ENCODE measurements around the gene CASS4.

CASS4 gene

DNA sequence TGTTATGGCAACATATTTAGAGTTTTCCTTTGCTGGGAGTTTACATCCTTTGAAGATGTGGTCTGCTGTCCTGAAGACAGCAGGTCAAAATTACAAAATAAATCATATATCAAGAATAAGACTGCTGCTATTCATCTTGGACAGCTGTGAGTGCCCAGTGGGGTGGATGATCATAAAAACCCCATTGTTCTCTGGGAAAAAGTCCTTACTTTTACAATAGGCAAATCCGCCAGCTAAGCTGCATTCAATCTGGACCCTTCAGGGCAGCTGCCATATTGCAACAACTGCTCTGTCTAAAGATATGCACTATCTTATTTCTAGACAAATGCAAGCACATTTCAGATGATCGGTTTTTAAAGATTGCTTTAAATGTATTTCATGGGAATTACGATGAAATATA lies 19.4 kb downstream of the CASS4 start:
- TF ChIP-seq CTCF (IDR thresholded peaks at IDR 0.05; ENCODE audit: insufficient read depth, low read depth, low read length, missing control alignments): no peak
- H3K4me3 ChIP-seq (ENCODE audit: low read depth, low read length): no peak overlapping the region
- DNase-seq (ENCODE audit: low read depth): no peak

DNA sequence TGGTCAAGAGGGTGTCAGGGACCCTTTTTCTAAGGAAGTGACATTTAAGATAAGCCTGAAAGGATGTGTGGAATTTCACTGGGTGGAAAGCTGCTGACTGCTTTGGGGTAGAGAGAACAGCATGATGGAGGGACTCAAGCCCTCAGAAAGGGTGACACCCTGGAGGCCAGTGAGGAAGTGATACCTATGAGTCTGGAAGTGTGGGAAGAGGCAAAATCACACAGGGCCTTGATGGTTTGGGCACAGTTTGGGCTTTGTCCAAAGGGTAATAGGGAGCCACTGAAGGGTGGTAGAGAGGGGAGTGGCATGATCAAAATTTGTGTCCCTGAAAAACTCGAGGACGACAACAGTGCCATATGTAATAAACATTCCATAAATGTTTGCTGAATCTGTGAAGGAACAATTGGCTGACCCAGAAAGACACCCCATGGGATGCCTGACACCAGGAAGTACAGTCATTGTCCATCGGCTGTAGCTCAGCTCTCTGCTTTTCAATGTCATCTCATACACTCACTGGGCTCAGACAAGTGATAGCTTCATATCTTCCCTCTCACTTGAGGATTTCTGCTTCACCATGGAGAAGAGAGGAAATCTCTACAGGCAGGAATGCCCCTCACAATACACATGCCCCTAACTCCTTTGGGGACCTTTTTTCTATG lies 21.3 kb downstream of the CASS4 start:
- no peak overlapping the region for H3K4me3 ChIP-seq (ENCODE audit: low read depth, low read length)
- TF ChIP-seq CTCF (IDR thresholded peaks at IDR 0.05; ENCODE audit: insufficient read depth, low read depth, low read length, missing control alignments): no peak
- DNase-seq (ENCODE audit: low read depth): no peak

- DNase-seq (ENCODE audit: low read depth): no peak
- TF ChIP-seq CTCF (IDR thresholded peaks at IDR 0.05; ENCODE audit: insufficient read depth, low read depth, low read length, missing control alignments): no peak
- H3K4me3 ChIP-seq (ENCODE audit: low read depth, low read length): no peak overlapping the region
These were observed 21.8 kb downstream of the CASS4 start for GRCh38 chr20:56433880-56434255.

DNA sequence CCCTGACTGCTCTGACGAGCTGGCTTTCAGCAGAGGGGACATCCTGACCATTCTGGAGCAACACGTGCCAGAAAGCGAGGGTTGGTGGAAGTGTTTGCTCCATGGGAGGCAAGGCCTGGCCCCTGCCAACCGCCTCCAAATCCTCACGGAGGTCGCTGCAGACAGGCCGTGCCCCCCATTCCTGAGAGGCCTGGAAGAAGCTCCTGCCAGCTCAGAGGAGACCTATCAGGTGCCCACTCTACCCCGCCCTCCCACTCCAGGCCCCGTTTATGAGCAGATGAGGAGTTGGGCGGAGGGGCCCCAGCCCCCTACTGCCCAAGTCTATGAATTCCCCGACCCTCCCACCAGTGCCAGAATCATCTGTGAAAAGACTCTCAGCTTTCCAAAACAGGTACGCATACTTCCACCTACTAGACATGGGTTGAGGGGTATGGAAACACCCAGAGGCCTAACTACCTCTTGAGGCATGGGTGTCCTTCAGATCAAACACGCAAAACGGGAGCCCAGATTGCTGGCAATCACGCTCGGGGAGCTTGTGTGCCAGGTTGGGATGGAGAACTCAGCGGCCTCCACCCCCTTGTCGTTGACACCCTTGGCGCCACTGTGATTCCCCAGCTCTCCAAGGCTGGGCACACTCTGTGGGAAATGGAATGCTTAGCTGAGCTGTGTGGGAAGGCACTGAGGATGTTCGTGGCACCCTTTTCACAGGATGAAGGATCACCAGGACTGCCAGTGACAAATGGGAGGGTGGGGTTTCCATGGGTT lies 25.3 kb downstream of the CASS4 start:
- no peak overlapping the region for H3K4me3 ChIP-seq (ENCODE audit: low read depth, low read length)
- no peak for DNase-seq (ENCODE audit: low read depth)
- TF ChIP-seq CTCF (IDR thresholded peaks at IDR 0.05; ENCODE audit: insufficient read depth, low read depth, low read length, missing control alignments): no peak

DNA sequence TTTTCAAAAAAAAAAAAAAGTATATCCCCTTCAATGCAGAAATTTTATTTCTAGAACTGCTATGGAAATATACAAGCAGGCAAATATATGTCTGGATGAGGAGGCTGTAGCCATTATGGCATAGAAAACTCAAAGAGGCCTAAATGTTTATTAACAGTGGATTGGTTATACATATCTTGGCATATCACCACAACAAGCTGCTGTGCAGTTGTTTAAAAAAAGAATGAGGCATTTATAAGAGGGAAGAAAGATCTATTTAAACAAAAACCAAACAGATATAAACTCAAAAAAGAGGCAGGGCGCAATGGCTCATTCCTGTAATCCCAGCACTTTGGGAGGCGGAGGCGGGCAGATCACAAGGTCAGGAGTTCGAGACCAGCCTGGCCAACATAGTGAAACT lies 26.2 kb downstream of the CASS4 start:
- no peak for TF ChIP-seq CTCF (IDR thresholded peaks at IDR 0.05; ENCODE audit: insufficient read depth, low read depth, low read length, missing control alignments)
- DNase-seq (ENCODE audit: low read depth): no peak

GRCh38 chr20:56439771-56440291 lies 27.8 kb downstream of the CASS4 start:
- no peak overlapping the region for H3K4me3 ChIP-seq (ENCODE audit: low read depth, low read length)
- no peak for TF ChIP-seq CTCF (IDR thresholded peaks at IDR 0.05; ENCODE audit: insufficient read depth, low read depth, low read length, missing control alignments)
- DNase-seq (ENCODE audit: low read depth): no peak

More for the DNA sequence above, 26.2 kb downstream of the CASS4 start:
- H3K4me3 ChIP-seq (ENCODE audit: low read depth, low read length): no peak overlapping the region

Data from GM12865 (cell line).